GM18951 (cell line): ENCODE data around the gene KBTBD8.

Source experiments
- POLR2A ChIP-seq: IDR thresholded peaks from 4 replicates; pipeline ENCODE4 v1.6.1; 2011; ENCODE audit warnings: mild to moderate bottlenecking; ENCODE audit not compliant: insufficient read length, insufficient read depth; ENCODE audit errors: extremely low read depth
- in situ Hi-C: fragments of 300-500 bp; cut with MboI; formaldehyde crosslinking; loops from one replicate; pipeline ENCODE4 v1.12.0; 2022; ENCODE audit warnings: low sequenced_read_pairs, mixed read lengths, inconsistent platforms; ENCODE audit not compliant: unreplicated experiment

KBTBD8 gene

DNA sequence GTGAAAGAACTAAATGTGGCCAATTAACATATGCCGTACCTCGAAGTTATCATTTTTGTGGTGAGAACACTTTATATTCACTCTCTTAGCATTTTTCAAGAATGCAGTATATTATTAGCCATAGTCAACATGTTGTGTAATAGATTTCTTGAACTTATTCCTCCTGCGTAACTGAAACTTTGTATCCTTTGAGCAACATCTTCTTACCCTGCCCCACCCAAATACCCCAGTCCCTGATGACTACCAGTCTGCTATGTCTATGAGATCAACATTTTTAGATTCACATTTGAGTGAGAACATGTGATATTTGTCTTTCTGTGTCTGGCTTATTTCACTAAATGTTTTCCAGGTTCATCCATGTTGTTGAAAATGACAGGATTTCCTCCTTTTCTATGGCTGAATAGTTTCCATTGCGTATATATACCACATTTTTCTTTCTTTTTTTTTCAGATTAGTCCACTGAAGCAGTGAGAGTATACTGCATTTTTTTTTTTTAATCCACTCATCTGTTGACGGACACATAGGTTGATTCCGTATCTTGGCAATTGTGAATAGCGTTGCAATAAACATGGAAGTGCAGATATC lies 12.7 kb upstream of the KBTBD8 start:
- no peak for TF ChIP-seq POLR2A
- in situ Hi-C loops = loop anchor here (25.0 kb wide), 1 partner anchor 377 kb away; no protein-coding TSS in a partner anchor

DNA sequence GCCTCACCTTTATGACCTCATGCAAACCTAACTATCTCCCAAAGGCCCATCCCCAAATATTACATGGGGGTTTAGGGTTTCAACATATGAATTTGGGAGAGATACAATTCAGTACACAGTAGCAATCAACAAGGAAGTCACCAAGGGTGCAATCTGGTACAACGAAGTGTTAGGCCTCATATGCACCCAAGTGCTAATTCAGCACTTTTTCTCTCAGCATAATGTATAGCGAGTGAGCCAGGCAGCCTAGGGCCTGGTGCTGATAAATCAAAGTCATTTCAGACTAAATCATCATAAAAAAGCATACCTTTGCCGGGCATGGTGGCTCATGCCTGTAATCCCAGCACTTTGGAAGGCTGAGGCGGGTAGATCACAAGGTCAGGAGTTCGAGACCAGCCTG lies 11.7 kb upstream of the KBTBD8 start:
- no peak for TF ChIP-seq POLR2A
- in situ Hi-C loops = loop anchor here (25.0 kb wide), 1 partner anchor 376 kb away; no protein-coding TSS in a partner anchor

DNA sequence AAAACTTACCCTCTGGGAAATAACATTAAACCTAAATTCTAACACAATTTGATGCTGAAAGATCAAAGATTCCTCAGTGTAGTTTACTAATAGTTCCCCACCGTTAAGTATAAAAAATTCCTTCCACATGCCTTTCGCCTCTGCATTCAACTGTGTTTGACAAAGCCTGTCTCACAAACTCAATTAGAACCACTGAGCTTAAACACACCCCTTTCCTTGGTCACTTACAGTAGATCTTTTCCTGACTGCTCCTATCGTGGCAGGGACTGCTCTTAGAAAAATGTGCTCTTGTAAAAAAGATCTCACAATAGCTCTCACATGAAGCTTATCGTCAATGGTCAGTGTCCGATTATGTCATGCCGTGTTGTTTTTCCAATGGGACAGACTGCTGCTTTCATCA lies 8.9 kb upstream of the KBTBD8 start:
- TF ChIP-seq POLR2A = no peak
- in situ Hi-C loops = loop anchor here (25.0 kb wide), 1 partner anchor 373 kb away; no protein-coding TSS in a partner anchor

DNA sequence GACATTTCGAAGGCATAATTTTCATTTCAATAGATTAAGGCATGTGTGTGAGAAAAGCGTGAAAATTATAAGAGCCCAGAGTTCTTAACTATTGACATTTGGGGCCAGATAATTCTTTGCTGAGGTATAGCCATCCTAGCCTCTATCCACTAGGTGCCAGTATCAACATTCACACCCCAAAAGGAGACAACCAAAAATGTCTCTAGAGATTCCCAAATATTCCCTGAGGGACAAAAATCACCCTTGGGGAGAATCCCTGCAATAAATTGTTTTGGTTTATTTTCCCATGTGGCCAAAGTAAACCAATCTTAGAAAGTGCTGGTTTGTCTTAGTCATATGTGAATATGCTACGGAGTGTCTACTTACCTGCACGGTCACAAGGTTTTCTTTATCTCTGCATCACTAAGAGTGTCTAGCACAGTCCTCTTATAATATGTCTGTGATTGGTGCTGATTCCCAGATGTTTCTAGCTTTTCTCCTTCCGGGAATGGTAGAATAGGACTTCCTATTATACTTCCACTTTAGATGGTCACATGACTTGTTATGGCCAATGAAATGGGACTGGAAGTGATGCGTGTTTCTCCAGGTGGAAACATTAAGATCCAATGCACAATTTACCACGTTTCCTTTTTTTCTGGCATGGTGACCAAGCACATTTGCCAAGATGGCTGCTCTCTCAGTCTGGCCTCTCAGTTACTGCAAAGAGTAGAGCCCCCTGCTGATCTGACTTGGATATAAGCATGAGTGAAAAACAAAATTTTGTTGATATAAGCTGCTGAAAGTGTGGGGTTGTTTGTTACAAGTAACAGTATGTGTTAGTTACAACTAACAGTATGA lies 8.0 kb upstream of the KBTBD8 start:
- in situ Hi-C loops = loop anchor here (25.0 kb wide), 1 partner anchor 372 kb away; no protein-coding TSS in a partner anchor
- TF ChIP-seq POLR2A = no peak

DNA sequence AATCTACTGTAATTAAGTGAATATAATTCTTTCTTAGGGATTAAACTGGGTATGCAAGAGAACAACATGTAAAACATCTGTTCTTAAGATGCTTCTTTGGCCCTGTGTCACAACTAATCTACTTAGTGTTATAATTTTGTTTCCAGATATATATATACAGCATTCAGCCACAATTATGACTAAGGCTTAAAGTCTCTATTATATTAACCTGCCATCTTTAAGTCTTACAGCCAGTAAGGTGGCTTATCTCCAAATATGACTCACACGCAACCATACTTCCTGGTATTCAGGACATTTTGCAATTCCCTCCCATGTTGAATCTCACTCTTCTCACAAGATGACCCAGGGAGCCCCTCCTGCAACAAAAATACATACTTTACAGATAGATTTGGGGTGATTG lies 6.6 kb upstream of the KBTBD8 start:
- in situ Hi-C loops = loop anchor here (25.0 kb wide), 1 partner anchor 371 kb away; no protein-coding TSS in a partner anchor
- TF ChIP-seq POLR2A = no peak

DNA sequence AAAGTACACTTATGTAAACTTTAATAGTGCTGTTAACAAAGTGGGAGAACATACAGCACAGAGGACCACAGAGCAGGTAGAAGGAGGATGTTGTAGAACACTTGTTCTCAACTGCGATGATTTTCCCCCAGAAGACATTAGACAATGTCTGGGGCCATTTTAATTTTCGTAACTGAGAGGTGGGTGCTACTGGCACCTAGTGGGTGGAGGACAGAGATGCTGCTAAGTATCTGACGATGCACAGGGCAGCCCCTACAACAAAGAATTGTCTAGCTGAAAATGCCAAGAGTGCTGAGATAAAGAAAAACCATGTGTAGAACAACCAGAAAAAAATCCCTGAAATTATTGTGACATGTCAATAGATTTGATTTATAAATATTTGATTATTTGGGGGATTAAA lies 5.0 kb upstream of the KBTBD8 start:
- in situ Hi-C loops = loop anchor here (25.0 kb wide), 1 partner anchor 369 kb away; no protein-coding TSS in a partner anchor
- no peak for TF ChIP-seq POLR2A

DNA sequence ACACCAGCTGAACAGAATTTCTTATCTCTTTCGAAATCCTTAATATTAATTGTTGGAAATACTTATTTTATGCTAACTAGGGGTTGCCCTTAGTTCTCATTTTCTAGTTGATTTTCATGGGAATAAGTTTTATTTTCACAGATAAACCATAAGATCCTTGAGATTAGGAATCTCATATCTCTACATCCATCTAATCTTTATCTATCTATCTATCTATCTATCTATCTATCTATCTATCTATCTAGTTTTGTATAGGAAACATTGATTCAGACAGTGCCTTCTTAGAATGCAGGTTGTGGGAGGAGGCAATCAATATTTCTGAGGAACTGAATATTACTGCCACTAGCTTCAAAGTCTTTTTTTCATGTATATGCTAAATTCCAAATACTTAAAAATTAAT lies 3.5 kb upstream of the KBTBD8 start:
- no peak for TF ChIP-seq POLR2A
- in situ Hi-C loops = loop anchor here (25.0 kb wide), 1 partner anchor 368 kb away; no protein-coding TSS in a partner anchor

DNA sequence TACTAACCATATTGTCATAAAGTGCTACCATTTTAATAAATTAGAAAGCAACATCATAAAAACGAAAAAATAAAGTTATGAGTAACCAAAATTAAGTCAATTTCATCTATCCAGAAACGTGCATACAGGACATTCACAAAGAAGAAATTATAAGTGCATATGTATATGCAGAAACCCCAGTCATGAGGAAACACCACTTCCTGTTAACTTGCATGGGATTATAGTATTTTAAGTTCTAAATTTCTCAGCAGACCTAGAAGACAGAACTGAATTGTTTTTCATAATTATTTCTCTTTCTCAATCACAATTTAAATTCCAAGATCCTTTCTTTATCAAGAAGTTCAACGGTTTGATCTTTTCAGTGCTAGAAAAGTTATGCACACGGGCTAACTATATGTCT lies 1.4 kb upstream of the KBTBD8 start:
- TF ChIP-seq POLR2A = no peak
- in situ Hi-C loops = loop anchor here (25.0 kb wide), 1 partner anchor 366 kb away; no protein-coding TSS in a partner anchor

DNA sequence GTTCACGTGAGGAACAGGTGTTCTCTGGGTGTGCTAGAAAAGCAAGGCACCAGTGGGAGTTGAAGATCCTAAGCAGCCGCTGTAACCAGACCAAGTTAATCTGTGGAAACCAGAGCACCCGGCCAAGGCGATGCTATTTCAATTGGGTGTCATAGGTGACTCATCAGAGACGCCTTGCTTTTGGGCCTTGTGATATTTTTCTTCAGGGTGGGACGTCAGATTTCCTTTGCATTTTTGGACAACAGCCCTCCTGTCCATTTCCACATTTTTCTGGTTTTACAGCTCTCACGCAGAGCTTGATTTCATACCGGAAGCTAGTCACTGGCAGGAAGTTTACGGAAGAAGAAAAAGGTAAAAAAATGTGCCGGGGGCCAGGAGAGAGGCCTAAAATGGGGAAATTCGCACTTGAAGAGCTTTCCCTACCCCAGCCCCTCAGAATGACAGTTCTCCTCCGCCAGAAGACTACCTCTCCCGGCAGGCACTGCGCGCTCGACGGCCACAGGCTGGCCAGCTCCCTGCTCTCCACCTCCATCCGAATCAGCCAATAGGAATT lies 471 bp upstream of the KBTBD8 start:
- no peak for TF ChIP-seq POLR2A
- in situ Hi-C loops = loop anchor here (25.0 kb wide), 1 partner anchor 365 kb away; no protein-coding TSS in a partner anchor

DNA sequence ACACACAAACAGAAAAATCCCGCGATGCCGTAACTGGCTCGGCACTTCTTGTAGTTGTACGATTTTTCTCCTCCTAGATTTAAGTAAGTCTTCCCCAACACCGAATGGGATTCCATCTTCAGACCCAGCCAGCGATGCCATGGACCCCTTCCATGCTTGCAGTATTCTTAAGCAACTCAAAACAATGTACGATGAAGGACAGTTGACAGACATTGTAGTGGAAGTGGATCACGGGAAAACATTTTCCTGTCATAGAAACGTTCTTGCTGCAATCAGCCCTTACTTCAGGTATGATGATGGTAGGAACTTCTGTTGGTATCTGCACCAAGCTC lies 763 bp downstream of the KBTBD8 start:
- in situ Hi-C loops = loop anchor here (25.0 kb wide), 1 partner anchor 363 kb away; no protein-coding TSS in a partner anchor
- TF ChIP-seq POLR2A = no peak

DNA sequence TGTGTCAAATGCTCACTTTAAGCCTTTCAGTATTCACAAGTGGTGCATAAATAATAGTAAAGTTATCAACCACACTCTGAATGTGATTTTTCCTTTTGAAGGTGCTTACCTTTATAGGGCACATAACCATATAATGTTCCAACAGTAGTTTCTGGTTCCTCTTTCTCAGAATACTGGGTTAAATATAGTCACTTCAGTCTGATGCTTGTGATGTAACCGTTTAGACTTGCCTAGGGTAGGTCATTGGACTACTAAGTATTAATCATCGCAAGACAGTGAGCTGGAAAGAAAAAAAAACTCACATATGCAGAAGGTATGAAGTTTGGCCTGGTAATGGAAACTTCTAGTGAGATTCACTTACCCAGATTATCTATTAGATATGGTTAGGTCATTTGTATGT lies 1.9 kb downstream of the KBTBD8 start:
- in situ Hi-C loops = no loop called here
- no peak for TF ChIP-seq POLR2A

DNA sequence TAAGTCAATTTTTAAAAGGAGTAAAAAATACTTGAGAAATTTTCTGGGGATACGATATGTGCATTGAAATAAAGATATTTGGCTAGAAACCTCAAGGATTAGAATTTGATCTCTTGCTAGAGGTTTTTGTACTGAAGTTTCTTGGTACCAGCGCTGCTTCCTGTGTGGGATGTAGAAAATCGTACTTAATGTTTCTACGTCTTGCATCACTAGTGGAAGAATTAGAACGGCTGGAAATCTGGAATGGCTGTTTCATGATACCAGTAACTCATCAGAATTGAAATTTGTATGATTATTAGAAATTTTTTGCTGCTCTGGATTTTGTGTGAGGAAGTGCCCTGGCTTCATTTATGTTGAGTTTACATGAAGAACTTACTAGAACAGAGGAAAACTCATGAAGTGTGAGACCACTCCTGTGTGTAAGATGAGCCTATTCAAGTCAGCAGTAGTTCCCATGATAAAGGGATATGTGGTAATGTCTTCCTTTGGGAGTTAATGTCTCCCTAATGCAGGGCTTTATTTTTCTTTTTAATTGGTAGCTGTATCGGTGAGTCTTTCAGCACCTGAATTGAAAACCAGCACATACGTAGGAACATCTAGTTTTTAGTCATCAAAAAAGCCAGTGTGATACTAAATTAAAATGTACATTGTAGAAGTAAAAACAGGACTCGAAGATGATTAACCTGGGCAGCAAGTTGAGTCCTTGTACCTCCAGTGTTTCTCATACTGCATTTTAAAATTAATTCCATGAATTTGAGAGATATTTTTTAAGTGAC lies 3.2 kb downstream of the KBTBD8 start:
- in situ Hi-C loops = no loop called here
- no peak for TF ChIP-seq POLR2A

DNA sequence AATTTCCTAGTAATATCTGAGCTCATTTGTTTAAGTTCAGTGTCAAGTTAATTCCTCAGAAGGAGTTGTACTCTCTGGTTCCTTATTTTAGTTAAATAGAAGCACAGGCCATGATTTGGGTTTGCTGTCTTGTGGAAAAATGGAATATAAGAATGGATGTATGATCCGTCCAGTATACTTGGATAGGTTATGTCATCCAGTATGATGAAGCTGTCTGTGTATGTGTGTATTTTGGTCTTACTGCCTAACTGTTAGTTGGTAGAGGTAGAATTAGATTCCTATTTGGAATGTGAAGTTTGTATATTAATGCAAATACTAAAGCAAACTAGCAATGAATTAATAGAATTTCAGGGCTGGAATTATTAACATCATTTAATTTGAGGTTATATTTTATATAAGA lies 7.9 kb downstream of the KBTBD8 start:
- in situ Hi-C loops = no loop called here
- no peak for TF ChIP-seq POLR2A
